Left kidney (tissue), 2 donors: ENCODE data around the gene NECAB2. TPM values are rescaled to one million over a fixed set of nuclear protein-coding genes. Genes with fewer than 3 reads are reported as not detected.
"Not testable (repeated sequence)": the region's sequence is repeated elsewhere in the genome, so short reads cannot be mapped to it uniquely, and the experiment has no call there.

ENCODE experiments used
- DNase-seq: peaks from one replicate; pipeline ENCODE4 v3.0.0-alpha.2; 2013
- polyA plus RNA-seq: library from polyadenylated mRNA; unstranded; fragments of 120-200 nt; gene quantifications from one replicate; pipeline ENCODE4 v1.2.1, GENCODE V29; 2013; ENCODE audit not compliant: insufficient read length

NECAB2 gene
- polyA plus RNA-seq, 1 donor, result 2.6 TPM

DNA sequence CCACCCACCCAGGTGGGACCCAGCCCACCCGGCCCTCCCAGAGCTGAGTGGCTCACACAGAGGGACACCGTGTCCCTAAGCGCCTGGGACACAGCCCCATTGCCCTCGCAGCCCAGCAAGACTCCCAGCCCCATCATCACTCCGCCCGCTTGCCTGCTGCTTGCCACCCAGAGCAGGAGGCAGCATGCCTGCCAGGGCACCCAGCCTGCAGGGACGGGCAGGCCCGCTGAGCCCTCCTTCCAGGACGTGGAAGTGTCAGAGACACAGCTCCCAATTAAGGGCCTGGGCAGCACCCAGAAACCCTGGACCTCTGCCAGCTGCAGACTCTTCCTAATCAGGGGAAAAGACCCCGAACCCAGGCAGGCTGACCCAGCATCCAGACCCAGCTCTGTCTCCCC, 32.2 kb upstream of the NECAB2 start:
- DNase-seq, result no peak

DNA sequence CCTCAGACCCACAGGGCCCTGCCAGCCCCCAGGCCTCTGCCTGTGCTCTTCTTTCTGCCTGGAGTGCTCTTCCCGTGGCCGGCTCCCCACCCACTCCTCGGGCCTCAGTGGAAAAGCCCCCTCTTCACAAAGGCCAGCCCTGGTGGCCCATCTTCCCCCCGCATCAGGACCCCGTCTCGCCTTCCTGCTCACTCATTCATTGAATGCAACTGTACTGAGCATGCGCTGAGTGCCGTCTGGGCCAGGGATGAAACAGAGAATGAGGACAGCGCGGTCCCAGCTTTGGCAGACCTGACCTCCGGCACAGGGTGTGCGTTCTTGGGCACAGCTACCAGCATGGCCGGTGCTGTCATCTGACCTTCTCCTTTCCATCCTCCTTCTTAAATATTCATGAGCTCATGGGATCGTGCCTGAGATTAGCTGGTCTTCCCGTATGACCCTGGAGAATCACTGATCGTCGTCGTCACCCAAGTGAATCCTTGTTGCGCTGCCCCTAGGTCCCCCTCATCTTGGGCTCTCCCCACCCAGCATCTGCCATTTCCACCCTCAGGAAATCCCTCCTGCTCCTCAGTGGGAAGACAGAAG, 31.4 kb upstream of the NECAB2 start:
- no peak for DNase-seq

DNA sequence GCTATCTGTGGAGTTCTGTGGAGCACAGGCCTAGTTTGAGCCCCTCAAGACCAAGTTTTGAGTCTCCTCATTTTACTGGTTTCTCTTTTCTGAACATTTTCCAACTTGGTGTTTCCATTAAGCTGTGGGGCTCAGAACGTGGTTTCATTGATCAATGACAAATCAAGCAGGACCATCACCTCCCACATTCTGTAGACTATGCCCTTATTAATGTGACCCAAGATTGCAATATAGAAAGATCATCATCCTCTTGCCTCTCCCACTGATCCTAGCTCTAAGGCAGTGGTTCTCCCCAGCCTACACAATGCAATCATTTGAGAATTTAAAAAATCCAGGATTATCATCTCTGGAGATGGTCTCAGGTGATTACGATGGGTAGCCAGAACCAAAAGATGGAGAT, 30.8 kb upstream of the NECAB2 start:
- DNase-seq, result no peak

DNA sequence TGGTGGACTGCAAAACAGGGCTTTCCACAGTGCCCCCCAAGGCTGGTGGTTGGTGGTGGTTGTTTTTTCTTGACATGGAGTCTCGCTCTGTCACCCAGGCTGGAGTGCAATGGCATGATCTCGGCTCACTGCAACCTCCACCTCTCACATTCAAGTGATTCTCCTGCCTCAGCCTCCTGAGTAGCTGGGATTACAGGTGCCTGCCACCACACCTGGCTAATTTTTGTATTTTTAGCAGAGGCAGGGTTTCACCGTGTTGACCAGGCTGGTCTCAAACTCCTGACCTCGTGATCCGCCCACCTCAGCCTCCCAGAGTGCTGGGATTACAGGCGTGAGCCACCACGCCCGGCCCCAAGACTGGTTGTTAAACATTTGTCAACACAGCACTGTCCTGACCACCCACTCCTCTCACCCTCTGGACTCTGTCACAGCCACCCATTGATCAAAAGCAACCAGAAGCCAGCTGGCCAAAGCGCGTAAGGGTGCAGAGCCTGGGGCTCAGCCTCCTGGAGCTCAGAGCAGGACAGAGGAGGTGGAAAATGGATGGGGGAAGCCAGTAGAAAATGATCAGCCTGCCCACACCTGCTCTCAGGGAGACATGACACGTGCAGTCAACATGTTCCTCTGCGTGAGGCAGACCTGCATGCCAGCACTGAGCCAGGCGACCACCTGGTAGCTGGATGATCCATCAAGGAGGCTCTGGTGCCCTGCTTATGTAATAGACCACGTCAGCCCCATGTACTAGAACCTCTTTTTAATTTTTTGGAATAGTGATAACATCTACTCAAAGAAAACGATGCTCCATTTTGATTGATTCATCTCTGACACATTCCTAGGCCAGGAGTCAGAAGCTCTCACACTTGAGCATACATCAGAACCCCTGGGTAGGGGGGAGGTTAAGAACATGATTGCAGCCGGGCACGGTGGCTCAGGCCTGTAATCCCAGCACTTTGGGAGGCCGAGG, 29.8 kb upstream of the NECAB2 start:
- DNase-seq, result no peak

DNA sequence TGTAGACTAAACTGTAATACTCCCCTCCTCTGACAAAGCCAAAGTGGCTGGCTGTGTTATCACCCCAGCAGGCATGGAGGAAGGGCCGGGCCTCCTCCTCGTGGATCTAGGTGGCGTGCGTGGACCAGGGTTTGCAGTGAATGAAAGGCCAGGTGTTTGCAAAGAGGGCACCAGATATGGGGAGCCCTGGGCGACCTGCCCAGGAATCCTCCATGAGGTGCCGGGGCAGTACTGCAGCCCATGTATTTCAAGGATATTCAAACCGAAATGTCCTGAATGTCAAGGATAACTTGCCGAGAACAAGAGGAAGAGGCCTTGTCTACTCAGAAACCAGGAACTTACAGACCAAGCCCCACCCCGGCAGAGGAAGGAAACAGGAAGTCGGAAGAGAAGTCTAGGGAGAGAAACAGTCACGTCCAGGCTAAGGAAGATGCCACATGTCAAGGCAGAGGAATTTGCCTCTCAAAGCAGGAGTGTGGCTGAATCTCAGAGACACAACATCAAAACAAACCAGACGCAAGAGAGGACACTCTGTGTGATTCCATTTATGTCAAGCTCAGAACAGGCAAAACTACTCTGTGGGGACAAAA, 28.7 kb upstream of the NECAB2 start:
- DNase-seq, result no peak

DNA sequence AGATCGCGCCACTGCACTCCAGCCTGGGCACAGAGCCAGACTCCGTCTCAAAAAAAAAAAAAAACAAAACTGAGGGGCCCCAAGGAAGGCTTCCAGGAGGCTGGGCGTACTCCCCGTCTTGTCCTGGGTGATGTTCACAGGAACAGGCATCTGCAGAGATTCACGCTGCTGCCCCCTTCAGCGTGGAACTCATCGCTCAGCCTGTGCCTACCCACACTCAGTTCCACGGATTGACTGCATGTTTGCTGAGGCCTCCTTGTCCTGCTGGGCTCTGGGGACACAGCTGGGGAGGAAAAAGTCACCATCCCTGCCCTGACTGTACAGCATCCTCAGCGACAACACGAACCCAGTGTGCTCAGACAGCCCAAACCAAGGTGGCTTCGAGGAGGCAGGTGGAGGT, 27.9 kb upstream of the NECAB2 start:
- DNase-seq, result no peak

DNA sequence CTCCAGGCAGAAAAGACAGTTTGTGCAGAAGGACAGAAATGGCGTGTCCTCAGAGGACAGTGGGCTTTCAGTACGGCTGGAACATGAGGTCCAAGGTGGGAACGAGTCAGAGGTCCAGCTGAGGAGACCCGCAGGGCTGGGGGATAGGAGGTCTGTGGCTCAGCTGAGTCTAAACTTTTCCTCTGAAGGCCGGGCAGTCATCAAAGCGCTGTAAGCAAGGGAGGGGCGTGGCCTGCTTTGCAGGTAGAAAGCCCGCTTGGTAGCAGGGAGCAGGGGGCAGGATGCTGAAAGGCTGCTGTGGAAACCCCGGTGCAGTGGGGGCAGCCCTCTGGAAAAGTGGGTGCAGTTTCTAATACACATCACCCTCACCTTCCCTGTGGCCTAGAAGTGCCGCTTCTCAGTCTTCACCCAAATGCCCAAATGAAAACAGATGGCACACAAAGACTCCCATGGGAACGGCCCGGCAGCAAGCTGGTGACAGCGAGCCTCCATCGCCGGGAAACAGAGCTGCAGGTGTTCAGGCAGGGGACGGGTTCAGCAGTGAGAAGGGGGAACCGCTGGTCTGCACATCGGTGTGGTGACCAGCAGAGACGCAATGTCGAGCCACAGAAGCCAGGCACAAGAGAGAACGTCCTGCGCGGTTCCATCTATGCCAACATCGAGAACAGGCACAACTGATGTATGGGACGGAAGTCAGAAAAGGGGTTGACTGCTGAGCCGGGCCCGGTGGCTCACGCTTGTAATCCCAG, 27.2 kb upstream of the NECAB2 start:
- DNase-seq, result no peak

DNA sequence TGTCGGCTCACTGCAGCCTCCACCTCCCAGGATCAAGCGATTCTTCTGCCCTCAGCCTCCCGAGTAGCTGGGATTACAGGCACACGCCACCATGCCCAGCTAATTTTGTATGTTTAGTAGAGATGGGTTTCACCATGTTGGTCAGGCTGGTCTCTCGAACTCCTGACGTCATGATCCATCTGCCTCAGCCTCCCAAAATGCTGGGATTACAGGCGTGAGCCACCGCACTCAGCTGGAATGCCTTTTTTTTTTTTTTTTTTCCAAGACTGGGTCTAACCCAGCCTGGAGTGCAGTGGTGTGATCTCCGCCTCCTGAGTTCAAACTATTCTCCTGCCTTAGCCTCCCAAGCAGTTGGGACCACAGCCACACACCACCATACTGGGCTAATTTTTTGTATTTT, 26.5 kb upstream of the NECAB2 start:
- not testable (repeated sequence) for DNase-seq

DNA sequence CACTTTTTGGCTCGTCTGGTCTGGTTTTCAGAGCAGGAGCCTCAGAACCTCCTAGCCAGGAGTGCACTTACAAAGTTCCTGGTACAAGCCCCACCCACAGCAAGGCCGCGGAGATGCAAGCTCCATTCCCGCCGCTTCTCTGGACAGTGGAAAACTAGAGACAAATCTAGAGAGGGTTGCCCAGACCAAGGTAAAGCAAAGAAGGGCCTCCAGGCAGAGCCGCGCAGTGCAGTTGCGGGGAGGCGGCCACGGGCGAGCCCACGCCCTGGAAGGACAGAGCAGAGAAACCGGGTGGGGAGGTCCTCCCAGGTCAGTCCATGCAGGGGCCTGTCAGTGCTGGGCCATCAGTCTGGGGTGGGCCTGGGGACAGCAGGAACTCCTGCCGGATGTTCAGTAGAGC, 26.0 kb upstream of the NECAB2 start:
- DNase-seq, result no peak

DNA sequence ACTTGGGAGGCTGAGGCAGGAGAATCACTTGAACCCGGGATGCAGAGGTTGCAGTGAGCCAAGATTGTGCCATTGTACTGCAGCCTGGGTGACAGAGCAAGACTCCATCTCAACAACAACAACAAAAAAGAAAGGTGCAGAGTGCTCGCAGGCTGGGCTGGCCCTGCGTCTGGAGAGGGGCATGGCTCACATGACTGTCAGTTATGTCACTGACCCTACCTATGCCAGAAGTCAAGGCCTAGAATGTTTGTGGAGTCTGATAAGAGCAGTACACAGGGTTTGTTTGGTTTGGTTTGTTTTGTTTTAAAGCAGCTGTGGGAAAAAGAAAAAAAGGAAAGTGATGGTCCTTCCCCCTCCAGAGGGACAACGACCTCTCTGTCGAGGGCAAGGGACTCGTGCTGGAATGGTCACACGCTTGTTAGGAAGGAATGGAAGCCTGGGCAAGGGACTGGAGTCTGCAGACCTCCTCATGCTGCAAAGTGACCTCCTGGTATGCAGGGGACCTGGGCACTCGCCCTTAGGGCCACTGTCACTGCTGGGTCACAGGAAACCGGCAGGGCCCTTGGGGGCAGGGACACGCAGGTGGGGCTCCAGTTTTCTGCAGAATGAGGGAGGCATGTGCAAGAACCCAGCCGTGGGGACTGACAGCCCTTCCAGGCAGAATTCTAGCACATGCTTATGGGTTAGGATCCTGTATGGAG, 25.1 kb upstream of the NECAB2 start:
- no peak for DNase-seq

DNA sequence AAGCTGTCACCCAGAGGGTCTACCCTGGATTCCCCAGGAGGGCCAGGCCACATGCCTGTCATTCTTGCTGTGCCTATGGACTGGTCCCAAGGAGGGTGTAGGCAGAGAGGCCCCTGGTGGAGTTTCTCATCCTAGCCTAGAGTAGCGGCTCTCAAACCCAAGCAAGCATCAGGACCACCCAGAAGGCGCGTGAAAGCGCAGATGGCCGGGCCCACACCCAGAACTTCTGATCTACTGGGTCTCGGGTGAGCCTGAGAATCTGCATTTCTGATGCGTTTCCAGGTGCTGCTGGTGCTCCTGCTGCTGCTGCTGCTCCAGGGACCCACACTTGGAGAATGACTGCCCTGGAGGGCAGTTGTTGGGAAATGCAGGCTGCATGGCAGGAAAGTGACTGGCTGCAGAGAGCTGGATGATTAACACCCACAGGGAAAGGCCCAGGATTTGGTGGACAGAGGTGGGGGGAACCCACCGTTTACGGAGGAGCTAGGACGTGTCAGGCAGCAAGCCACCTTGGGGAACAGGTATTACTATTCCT, 24.5 kb upstream of the NECAB2 start:
- no peak for DNase-seq

DNA sequence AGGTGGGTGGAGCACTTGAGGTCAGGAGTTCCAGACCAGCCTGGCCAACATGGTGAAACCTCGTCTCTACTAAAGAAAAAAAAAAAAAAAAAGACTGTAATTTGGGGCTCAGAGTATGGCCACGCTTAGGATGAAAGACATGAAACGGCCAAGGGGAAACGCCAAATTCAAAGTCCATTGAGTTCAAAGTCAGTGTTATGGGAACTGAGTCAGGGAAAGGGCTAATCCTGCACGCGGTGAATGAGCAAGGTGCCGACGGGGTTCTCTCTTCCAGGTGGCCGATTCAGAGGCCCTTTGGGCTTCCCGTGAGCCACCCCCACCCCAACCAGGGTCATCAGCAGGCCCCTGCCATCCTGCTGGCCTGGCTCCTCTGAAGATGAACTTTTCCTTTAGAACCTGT, 22.5 kb upstream of the NECAB2 start:
- DNase-seq, result no peak

DNA sequence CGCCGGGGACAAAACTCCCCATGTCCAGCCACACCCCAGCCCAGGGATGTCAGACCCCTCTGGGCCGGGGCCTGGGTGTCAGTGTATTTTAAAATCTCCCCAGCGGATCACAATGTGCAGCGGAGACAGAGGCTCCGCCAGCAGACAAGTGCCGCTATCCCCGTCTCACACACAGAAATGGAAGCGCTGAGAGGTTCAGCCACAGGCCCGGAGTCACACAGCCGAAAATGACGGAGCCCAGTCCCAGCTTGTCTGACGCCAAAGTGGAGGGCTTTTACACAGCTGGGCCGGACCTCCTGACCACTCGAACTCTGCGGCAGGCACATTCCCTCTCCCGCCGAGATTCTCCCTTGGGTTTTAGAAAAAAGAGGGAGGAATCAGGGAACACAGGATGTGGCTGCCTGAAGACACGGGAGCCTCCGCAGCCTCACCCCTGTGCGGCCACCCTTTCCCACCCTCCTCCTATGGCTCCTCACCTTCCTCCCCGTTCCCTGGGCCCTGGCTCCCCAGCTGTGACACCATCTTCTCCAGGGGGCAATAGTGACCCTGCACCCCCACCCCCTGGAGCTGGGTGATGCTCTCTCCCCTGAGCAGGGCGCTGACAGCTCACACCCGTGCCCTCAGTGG, 21.8 kb upstream of the NECAB2 start:
- no peak for DNase-seq

DNA sequence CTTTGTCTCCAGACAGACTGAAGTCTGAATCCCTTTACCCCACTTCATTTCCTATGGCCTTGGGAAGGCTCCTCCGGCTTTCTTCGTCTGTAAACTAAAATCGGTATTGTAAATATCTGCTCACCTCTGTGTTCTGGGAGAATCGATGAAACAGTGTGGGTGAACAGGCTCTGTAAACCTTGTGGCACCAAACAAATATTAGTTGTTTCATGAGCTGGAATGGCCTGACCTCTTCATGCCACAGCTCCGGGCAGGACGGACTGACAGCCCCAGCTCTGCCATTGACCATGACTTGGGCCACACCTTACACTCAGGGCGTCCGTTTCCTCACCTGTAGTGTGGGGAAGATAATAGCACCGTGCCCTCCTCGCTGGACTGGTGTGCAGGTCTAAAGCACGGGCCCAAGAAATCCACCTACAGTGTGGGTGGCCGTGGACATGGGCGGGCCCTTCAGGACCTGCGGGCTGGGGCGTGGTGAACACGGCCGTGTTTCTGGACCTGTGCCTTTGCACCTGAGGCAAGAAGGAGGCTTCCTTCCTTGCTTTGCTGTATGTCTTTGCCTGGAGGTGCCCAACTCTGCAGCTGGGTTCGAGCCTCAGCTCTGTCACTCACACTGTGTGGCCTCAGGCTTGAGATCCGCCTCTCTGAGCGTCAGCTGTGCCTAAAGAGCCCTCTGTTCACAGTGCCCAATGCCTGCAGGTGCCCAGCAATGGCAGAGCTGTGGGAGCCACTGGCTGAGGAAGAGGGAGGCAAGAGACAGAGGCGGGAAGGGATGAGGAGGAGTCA, 21.1 kb upstream of the NECAB2 start:
- DNase-seq, result no peak

DNA sequence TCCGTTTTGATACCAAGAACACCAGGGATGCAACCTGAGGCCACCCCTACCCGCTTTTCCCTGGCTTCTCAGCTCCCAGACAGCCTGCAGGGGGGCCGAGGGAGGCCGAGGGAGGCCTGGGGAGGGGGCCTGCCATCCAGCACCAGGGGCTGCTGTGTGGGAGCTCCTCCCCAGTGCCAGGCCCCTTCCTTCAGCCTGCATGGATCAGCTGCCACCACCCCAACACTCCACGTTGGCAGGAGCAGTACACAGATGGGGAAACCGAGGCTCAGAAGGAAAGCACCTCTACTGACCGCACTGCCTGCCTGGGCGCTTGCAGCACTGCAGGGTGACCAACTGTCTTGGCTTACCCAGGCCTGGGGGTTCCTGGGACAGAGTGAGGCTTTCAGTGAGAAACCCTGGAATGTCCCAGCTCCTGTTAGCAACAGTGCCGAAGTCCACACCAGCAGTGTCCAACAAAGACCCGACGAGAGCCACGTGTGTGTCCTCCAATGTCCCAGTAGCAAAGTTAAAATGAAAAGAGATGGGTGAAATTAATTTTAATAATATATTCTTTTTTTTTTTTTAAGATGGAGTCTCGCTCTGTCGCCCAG, 20.3 kb upstream of the NECAB2 start:
- DNase-seq, result no peak

DNA sequence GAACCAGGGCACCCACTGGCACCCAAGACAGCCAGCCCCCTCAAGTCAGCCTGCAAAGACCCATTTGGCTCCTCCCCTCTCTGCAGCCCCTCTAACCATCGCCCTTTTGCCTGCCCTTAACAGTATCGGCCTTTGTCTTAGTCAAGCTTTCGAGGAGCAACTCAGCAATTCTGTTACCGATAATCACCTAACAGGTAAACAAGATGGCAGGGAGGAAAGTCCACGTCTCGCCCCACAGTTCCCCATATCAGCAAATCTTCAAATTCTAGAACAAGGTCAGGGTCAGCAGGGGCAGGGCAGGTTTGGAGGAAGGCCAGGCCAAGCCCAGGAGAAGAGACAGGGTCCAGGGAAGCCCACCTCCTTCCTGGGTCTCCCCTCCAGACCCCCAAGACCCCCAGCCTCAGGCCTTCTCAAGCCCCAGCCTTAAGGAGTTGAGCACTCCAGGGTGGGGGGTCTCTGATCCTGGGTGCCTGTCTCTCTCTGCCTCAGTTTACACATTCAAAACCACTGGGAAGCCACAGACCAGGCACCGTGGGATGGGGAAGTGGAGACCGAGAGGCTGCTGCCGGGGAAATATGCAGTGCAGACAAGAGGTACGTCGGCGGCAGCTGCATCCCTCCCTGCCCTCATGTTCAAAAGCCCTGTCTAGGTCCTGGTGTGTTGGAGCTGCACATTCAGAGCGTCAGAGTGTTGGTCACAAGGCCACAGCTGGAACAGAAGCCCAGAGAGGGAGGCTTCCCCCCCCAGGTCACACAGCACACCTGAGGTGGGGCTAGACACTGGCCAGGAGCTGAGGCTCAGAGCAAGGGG, 18.9 kb upstream of the NECAB2 start:
- DNase-seq, result no peak

DNA sequence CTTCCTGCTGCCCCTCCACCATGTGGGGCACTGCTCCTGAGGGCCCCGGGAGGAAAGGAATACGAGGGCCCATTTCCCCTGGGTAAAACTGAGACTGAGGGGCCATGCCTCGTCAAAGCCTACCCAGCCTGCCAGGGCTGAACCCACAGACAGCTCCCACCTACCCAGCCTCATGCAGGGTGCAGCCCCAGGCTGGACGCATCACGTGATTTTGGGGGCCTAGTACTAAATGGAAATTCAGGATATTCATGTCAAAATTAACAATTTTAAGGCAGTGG, 18.4 kb upstream of the NECAB2 start:
- no peak for DNase-seq

DNA sequence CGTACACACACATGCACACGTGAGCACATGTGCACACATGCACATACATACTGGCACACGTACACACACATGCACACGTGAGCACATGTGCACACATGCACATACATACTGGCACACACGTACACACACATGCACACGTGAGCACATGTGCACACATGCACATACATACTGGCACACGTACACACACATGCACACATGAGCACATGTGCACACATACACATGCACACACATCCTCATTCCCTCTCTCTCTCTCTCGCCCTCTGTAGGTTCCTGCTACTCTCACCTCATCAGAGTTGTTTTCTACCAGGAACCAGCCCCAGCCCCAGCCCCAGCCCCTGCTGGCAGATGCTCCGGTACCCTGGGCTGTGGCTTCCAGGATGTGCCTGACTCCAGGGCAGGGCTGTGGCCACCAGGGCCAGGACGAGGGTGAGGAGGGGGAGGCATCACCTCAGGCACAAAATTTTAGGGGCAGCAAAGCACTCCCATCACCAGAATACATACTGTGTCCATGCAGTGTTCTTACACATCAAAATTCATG, 17.1 kb upstream of the NECAB2 start:
- DNase-seq, result not testable (repeated sequence)

DNA sequence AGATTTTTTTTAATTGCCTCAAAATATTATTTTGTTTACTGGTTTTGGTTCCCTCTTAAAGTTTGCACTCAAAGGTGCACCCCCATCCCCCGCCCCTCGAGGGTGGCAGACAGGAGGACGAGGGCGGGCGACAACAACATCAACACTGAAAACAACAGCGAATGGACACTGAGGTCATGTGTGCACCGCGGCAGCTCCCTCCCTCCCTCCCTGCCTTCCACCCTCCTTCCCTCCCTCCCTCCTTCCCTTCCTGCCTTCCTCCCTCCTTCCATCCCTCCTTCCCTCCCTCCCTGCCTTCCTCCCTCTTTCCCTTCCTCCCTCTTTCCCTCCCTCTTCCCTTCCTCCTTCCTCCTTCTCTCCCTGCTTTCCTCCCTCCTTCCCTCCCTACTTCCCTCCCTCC, 16.5 kb upstream of the NECAB2 start:
- DNase-seq, result no peak
